GM23248 (cell line): ENCODE measurements around the gene TCF7.

Experiments
- EZH2 ChIP-seq: fragments of 200-600 bp; sonication (generic); IDR thresholded peaks from 2 replicates; pipeline ENCODE4 v1.6.1; 2018; ENCODE audit warnings: antibody characterized with exemption, mild to moderate bottlenecking; ENCODE audit not compliant: insufficient read depth, poor library complexity, severe bottlenecking
- EZH2phosphoT487 ChIP-seq: fragments of 200-600 bp; sonication (generic); IDR thresholded peaks from 2 replicates; pipeline ENCODE4 v1.6.1; 2018; ENCODE audit warnings: antibody characterized with exemption, moderate library complexity, mild to moderate bottlenecking, low read depth; ENCODE audit not compliant: insufficient read depth

DNA sequence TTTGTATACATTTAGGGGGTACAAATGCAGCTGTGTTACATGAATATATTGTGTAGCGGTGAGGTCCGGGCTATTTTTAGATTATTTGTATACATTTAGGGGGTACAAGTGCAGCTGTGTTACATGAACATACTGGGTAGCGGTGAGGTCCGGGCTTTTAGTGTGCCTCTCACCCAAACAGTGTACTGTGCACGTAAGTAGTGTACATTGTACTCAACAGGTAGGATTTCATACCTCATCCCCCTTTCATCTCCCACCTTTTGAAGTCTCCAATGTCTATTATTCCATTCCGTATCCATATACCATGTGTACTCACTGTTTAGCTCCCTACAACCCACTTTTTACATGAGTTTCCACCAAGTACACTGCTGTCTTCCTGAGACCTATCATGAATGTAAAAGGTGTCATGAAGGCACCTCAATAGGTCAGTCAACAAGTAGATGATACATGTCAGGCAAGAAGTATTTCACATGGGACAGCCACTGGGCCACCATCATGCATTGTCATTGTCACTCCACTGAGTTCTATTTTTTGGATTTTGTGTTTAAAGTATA is 34.6 kb downstream of the TCF7 start:
- no peak for TF ChIP-seq EZH2
- no peak for TF ChIP-seq EZH2phosphoT487
